ENCODE results near the gene MACROD1. TPM values are rescaled to one million over a fixed set of nuclear protein-coding genes. Genes with fewer than 3 reads are reported as not detected.

Gene MACROD1
- total and polyA plus RNA-seq, 7 donors: 147 to 281 (median 180) TPM

DNA sequence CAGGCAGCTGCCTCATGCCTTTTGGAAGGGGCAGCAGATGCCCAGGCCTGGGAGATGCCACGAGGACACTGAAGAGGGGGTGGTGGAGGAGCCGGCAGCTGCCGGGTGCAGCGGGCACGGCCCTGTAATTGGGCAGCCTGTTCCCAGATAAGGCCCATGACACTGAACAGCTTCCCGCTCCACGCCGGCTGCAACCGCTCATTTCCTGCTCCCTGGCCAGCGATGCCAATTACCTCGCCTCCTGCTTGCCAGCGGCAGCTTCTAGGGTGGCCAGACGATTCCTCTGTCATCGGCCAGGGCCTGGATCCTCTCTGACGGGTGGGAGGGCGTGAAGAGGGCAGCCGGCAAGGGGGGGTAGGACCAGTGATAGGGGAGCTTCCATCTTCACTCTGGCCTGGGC is 107.4 kb downstream of the MACROD1 start:
- intact Hi-C loops (cut with DNase I): no loop called here
- no peak for DNase-seq
- Histone ChIP-seq H3K4me3 (no peak overlapping the region), H3K9me3 (no peaks in the 10 kb centered on the region), H3K4me1 (peaks cover 25% of the 10 kb centered on the region), H3K36me3 (ENCODE audit: insufficient read depth in 1 of 2, low read depth in 1 of 2) (no peaks in the 10 kb centered on the region), H3K27me3 (ENCODE audit: insufficient read depth in 3 of 3, low read length in 2 of 3) (no peaks in the 10 kb centered on the region), H3K27ac (no peak overlapping the region)
- 50 to 69% (median 54%) methylated on average over 17 of the region's 17 CpGs for WGBS, 3 donors
- peak; percentile 41 to 74 (median 56) for ATAC-seq
- TF ChIP-seq, protein P1, sequence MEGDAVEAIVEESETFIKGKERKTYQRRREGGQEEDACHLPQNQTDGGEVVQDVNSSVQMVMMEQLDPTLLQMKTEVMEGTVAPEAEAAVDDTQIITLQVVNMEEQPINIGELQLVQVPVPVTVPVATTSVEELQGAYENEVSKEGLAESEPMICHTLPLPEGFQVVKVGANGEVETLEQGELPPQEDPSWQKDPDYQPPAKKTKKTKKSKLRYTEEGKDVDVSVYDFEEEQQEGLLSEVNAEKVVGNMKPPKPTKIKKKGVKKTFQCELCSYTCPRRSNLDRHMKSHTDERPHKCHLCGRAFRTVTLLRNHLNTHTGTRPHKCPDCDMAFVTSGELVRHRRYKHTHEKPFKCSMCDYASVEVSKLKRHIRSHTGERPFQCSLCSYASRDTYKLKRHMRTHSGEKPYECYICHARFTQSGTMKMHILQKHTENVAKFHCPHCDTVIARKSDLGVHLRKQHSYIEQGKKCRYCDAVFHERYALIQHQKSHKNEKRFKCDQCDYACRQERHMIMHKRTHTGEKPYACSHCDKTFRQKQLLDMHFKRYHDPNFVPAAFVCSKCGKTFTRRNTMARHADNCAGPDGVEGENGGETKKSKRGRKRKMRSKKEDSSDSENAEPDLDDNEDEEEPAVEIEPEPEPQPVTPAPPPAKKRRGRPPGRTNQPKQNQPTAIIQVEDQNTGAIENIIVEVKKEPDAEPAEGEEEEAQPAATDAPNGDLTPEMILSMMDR (IDR thresholded peaks at IDR 0.05): no peak

DNA sequence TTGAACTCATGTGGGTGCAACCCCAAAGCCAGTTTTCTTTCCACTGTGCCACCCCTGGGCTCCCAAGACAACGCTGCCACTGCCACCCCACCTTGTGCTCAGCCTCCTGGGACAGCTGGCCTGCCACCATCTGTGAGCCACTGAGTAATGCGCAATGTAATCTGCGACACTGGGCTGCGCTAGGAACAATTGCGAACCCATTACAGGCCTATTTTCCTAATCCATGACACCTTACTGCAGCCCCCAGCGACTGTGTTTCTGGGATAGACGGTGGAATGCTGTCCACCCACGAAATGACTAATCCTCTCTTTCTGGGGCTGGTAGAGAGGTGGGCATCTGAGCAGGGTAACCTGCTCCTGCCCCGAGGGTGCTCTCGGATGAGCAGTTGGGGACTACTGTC is 108.0 kb downstream of the MACROD1 start:
- no peak overlapping the region for H3K27ac ChIP-seq
- no peak for DNase-seq
- WGBS, 3 donors: 58 to 81% (median 71%) methylated on average over 10 of the region's 10 CpGs

DNA sequence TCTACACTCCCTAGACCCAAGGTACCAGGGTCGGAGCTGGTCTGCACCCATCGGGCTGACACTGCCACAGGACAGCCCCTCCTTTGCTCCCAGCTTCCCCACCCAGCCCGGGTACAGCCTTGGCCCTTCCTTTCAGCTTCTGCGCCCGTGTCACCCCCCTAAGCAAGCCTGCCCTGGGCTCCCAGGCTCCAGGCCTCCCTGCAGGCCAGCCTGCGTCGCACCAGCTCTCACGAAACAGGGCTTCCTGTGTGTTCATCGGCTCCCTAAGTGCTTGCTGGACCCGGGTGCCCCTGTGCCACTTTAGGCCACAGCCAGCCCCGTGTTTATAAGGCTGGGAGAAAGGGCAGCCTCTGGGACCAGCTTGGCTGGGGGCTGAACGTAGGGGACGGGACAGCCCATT is 109.1 kb downstream of the MACROD1 start:
- no peaks in the 10 kb centered on the region for H3K27me3 ChIP-seq (ENCODE audit: insufficient read depth in 3 of 3, low read length in 2 of 3)
- H3K36me3 ChIP-seq (ENCODE audit: insufficient read depth in 1 of 2, low read depth in 1 of 2): no peaks in the 10 kb centered on the region
- ATAC-seq (no peak), DNase-seq (no peak)
- H3K4me3 ChIP-seq: no peak overlapping the region
- no peaks in the 10 kb centered on the region for H3K9me3 ChIP-seq
- H3K4me1 ChIP-seq: peaks cover 21% of the 10 kb centered on the region
- 58 to 73% (median 72%) methylated on average over 13 of the region's 13 CpGs for WGBS, 3 donors
- intact Hi-C loops (cut with DNase I): no loop called here
- no peak overlapping the region for H3K27ac ChIP-seq
- TF ChIP-seq, protein P1 (IDR thresholded peaks at IDR 0.05): no peak

More for the DNA sequence above, 108.0 kb downstream of the MACROD1 start:
- H3K9me3 ChIP-seq: no peaks in the 10 kb centered on the region
- intact Hi-C loops (cut with DNase I): no loop called here
- TF ChIP-seq, protein P1 (IDR thresholded peaks at IDR 0.05): no peak
- ATAC-seq: no peak
- H3K4me3 ChIP-seq: no peak overlapping the region
- H3K27me3 ChIP-seq (ENCODE audit: insufficient read depth in 3 of 3, low read length in 2 of 3): no peaks in the 10 kb centered on the region
- peaks cover 25% of the 10 kb centered on the region for H3K4me1 ChIP-seq
- H3K36me3 ChIP-seq (ENCODE audit: insufficient read depth in 1 of 2, low read depth in 1 of 2): no peaks in the 10 kb centered on the region

DNA sequence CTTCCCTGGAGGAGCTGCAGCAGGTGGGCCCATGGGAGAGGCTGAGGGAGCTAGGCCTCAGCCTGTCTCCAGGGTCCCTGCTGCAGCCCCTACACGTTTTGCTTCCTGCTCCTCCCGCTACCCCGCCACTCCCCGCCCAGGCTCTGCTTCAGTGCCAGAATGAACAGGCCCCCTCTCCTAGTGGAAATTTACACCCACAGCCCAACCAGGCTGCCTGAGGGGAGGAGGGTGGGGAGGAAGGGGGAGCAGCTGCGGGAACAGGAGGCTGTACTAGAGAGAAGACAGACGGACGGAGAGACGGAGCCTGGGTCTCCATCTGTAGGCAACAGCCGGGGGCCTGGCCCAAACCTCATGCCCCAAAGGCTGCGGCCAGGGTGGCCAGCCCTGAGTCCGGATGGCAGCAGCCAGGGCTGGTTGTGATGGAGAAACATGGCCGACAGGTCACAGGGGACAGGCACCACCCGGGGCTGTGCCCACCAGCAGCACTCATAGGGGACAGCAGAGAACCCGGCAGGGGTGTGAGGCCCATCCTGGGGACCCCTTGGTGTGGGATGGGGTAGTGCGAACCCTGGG is 109.6 kb downstream of the MACROD1 start:
- Histone ChIP-seq H3K27me3 (ENCODE audit: insufficient read depth in 3 of 3, low read length in 2 of 3) (no peaks in the 10 kb centered on the region), H3K9me3 (no peaks in the 10 kb centered on the region), H3K36me3 (ENCODE audit: insufficient read depth in 1 of 2, low read depth in 1 of 2) (no peaks in the 10 kb centered on the region), H3K4me1 (peaks cover 20% of the 10 kb centered on the region), H3K4me3 (no peak overlapping the region), H3K27ac (no peak overlapping the region)
- TF ChIP-seq, protein P1 (IDR thresholded peaks at IDR 0.05): no peak
- DNase-seq: no peak
- WGBS, 3 donors: 64 to 71% (median 70%) methylated on average over 11 to 15 of the region's 15 CpGs
- intact Hi-C loops (cut with DNase I): no loop called here
- ATAC-seq: no peak

DNA sequence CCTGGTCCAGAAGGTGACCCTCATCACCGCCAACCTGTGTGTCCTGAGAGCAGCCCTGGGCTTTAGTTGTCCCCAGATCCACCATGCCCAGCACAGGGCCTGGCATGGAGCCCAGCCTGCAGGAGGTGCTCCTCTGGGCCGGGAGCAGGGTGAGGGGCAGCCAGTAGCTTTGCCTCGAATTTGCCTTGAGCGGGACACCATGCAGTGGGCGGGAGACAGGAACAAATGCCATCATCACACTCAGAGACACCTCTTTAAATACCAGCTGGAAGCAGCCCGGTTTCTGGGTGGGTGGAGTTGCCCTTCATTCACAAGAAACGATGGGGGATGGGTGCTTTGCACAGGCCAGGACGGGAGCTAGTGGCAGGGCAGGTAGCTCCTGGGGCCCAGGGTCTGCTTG is 110.8 kb downstream of the MACROD1 start:
- no peak overlapping the region for H3K27ac ChIP-seq
- H3K9me3 ChIP-seq: no peaks in the 10 kb centered on the region
- no peak for ATAC-seq

More for the DNA sequence above, 110.8 kb downstream of the MACROD1 start:
- intact Hi-C loops (cut with DNase I): no loop called here
- TF ChIP-seq, protein P1 (IDR thresholded peaks at IDR 0.05): no peak
- no peaks in the 10 kb centered on the region for H3K36me3 ChIP-seq (ENCODE audit: insufficient read depth in 1 of 2, low read depth in 1 of 2)
- DNase-seq: no peak
- H3K27me3 ChIP-seq (ENCODE audit: insufficient read depth in 3 of 3, low read length in 2 of 3): no peaks in the 10 kb centered on the region
- no peak overlapping the region for H3K4me3 ChIP-seq
- H3K4me1 ChIP-seq: peaks cover 16% of the 10 kb centered on the region
- WGBS, 3 donors: 58 to 71% (median 61%) methylated on average over 8 of the region's 8 CpGs

All from psoas muscle (tissue), 8 donors.